GM20431 (cell line): ENCODE measurements around the gene KCNB1.

ENCODE experiments used
- in situ Hi-C: fragments of 300-500 bp; cut with MseI, MboI; formaldehyde crosslinking; loops from one replicate; pipeline ENCODE4 v1.15.0; 2020; ENCODE audit warnings: low sequenced_read_pairs; ENCODE audit not compliant: unreplicated experiment

KCNB1 gene

GRCh38 chr20:49505518-49505917, 23.1 kb upstream of the KCNB1 start:
- in situ Hi-C loops: loop anchor here (25.0 kb wide), 1 partner anchor 168 kb away; no protein-coding TSS in a partner anchor

GRCh38 chr20:49503176-49503575, 20.7 kb upstream of the KCNB1 start:
- in situ Hi-C loops: loop anchor here (25.0 kb wide), 1 partner anchor 166 kb away; no protein-coding TSS in a partner anchor

- in situ Hi-C loops: loop anchor here (25.0 kb wide), 1 partner anchor 165 kb away; no protein-coding TSS in a partner anchor
These were observed 19.4 kb upstream of the KCNB1 start for GRCh38 chr20:49501917-49502316.

GRCh38 chr20:49497398-49497669, 14.9 kb upstream of the KCNB1 start:
- in situ Hi-C loops: no loop called here

- in situ Hi-C loops: no loop called here
These were observed 14.3 kb upstream of the KCNB1 start for GRCh38 chr20:49496553-49497397.

GRCh38 chr20:49496043-49496442, 13.6 kb upstream of the KCNB1 start:
- in situ Hi-C loops: no loop called here

- in situ Hi-C loops: no loop called here
These were observed 8.2 kb upstream of the KCNB1 start for GRCh38 chr20:49490689-49491088.

- in situ Hi-C loops: no loop called here
These were observed 7.2 kb upstream of the KCNB1 start for GRCh38 chr20:49489688-49490087.

GRCh38 chr20:49486064-49486463, 3.6 kb upstream of the KCNB1 start:
- in situ Hi-C loops: no loop called here

- in situ Hi-C loops: no loop called here
These were observed 3.1 kb upstream of the KCNB1 start for GRCh38 chr20:49485563-49485962.

GRCh38 chr20:49484180-49485140, 2.0 kb upstream of the KCNB1 start:
- in situ Hi-C loops: no loop called here

- in situ Hi-C loops: no loop called here
These were observed 1.2 kb upstream of the KCNB1 start for GRCh38 chr20:49483696-49484123.

GRCh38 chr20:49483018-49483695, 689 bp upstream of the KCNB1 start:
- in situ Hi-C loops: no loop called here

GRCh38 chr20:49482173-49482572, 295 bp downstream of the KCNB1 start:
- in situ Hi-C loops: no loop called here

- in situ Hi-C loops: no loop called here
These were observed 1.4 kb downstream of the KCNB1 start for GRCh38 chr20:49481116-49481515.

GRCh38 chr20:49480236-49480635, 2.2 kb downstream of the KCNB1 start:
- in situ Hi-C loops: no loop called here

GRCh38 chr20:49479785-49480184, 2.7 kb downstream of the KCNB1 start:
- in situ Hi-C loops: no loop called here

- in situ Hi-C loops: no loop called here
These were observed 3.4 kb downstream of the KCNB1 start for GRCh38 chr20:49478754-49479689.

GRCh38 chr20:49478266-49478665, 4.2 kb downstream of the KCNB1 start:
- in situ Hi-C loops: no loop called here
